Stimulated activated CD4-positive, alpha-beta T cell treated with anti-CD3 and anti-CD28 coated beads, Interleukin-1b, Interleukin-23, amount 100 ng/mL, for 24 hours (primary cell): Measurements from ENCODE around the gene PACSIN2.
"Not testable (repeated sequence)": the region's sequence is repeated elsewhere in the genome, so short reads cannot be mapped to it uniquely, and the experiment has no call there.

Experiments used
- DNase-seq, 4 experiments: peaks; one replicate each; pipeline ENCODE4 v3.0.0-alpha.2; 2020; ENCODE audit warnings: low read depth in 4 of 4, low spot score in 1 of 4

The PACSIN2 gene

GRCh38 chr22:42928969-42929837 is 85.7 kb downstream of the PACSIN2 start:
- no peak for DNase-seq

DNA sequence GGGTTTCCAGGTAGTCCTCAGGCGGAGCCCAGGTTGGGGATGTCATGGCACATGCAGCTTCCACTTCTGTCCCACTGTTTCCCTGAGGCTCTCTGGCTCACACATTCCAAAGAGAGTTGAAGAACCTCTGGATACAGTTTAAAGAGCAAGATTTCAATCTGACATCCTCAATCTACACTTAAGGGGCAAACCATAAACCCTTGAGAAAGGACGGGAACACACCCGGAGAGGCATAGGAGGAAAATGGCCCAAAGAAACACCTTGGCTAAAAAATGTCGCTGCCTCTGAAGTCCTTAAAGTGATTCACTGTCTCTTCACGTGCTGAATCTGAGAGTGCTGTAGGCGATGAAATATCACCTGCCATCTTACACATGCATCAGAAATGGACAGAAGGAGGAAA is 87.0 kb downstream of the PACSIN2 start:
- no peak for DNase-seq

DNA sequence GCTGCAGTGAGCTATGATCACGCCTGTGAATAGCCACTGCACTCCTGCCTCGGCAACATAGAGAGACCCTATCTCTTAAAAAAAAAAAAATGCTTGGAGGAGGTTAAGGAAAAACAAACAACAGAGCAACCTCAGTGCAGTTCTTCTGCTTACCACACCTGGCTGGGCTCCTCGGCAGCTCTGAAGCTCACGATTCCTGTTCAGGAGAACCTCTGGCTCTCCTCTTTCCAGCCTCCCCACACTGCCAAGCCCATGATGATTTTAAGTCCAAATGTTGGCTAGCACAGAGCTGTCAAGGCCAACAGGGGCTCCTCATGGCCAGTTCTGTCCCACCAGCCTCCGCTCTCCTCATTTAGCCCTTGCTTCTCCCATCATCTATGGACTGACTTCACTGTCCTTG is 88.2 kb downstream of the PACSIN2 start:
- no peak for DNase-seq

- no peak for DNase-seq
These were observed 88.8 kb downstream of the PACSIN2 start for GRCh38 chr22:42926104-42926503.

DNA sequence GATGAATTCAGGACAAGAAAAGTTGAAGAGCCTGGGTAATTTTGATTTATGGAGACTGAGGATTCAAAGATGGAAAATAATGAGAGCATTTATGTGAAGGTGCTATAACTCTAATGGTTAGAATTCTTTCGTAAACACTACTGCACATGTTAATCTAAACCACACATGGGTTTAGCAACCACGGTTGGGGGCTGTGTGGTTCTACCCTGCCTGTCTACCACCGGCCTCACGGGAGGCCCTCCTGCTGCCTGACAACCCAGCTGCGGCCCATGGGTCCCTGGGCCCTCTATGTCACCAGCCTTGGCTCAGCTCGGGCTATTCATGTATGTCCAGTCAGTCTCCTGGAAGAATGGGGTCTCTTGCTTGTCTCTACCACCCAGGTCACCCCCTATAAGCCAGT is 89.4 kb downstream of the PACSIN2 start:
- DNase-seq: no peak

DNA sequence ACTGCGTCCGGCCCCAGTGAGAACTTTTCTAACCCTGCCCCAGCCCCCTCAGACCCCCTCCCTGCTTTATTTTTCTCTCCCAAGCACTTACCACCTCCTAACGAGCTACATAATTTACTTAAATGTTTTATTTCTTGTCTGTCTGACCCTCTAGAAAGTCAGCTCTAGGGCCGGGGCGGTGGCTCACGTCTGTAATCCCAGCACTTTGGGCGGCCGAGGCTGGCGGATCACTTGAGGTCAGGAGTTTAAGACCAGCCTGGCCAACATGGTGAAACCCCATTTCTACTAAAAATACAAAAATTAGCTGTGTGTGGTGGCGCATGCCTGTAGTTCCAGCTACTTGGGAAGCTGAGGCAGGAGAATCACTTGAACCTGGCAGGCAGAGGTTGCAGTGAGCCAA is 89.9 kb downstream of the PACSIN2 start:
- DNase-seq: not testable (repeated sequence)

DNA sequence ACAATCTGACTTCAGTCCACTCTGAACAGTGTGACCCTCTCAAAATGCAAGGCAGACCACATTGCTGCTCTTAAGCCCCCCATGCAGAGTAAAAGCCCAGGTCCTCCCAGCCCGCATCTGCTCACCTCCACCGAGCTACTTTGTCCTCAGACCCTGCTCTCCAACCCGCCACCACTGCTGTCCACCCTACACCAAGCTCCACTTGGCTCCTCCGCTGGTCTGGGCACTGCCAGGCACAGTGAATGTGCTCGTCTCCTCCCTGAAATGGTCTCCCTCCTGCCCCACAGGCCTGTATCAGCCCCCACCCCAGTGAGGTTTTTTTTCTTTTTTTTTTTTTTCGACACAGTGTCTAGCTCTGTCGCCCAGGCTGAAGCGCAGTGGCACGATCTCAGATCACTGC is 90.5 kb downstream of the PACSIN2 start:
- no peak for DNase-seq

DNA sequence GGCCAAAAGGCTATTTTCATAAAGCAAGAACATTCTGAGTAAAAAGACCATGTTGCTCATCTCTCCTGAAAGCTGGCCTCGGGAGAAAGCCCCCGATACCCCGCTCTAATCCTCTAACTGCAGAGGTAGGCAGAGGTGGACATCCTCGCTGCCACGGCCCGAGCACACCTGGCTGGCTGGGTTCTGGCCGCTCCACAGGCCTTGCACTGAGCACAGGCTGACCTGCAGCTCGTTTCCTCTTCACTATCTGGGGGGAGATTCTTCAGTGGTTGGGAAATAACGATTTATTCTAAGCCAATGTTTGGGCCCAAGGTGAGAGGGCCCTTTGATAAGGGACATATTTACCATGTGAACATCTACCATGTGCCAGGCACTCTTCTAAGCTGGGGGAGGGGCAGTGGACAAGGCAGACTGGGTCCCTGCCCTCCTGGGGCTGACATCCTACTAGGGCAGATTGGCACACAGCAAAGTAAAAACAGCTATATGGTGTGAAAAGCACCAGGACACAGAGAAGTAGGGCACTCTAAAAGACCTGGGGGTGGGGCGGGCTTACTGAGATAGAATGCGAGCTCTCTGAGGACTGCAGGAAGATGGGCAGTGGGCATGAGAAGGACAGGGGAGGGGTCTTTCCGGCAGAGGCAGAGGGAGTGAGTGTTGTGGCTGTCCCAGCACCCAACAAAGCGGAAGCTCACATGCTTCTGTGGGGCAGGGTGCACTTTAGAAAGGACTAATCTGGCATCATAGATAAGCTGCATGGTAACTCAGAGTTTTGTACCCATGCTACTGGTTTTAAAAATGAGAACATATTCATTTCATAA is 92.4 kb downstream of the PACSIN2 start:
- no peak for DNase-seq

DNA sequence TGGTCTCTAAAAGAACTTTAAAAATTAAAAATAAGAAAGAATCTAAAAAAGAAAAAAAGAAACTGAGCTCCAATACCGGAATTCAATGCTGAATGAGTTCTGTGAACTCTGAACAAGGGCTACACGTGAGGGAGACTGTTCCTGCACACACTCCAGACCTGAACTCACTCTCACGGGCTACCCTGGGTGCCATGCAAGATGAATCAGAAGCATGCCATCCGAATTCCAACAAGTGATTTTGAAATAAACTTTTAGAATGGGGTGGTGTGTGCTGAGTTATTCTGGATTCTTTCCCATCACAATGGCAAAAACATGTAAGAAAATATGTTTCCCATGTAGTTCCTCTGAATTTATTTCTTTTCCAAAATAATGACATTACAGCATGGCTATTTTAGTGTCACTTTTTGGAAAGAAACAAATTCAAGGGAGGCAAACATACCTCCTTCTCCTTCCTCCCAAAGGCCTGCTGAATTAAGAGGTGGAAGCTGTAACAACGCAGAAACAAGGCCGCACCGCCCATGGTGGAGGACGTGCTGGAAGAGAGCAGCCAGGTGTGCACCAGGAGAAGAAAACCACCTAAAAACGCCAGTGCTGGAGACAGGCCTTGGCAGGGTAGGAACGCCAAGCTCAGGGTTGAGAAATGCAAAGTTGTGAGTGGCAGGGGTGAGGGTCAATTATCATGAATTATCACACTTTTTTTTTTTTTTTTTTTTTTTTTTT is 94.7 kb downstream of the PACSIN2 start:
- DNase-seq: no peak

- no peak for DNase-seq
These were observed 95.8 kb downstream of the PACSIN2 start for GRCh38 chr22:42919199-42919598.

DNA sequence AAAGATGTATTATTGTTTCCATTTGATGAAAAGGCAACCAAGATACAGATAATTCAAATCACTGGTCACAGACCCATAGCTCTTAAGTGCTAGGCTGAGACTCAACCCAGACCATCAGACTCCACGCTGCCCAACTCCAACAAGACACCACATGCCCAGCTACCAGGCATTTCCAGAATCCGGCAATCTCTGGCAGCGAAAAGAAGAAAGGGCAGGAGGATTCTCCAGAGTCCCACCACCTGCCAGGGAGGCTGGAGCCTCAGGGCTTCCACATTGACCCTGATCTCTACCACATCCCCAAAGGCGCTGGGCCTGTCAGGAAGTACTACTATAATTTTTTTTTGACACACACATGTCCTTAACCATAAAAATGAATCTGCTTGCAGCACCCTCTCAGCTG is 96.4 kb downstream of the PACSIN2 start:
- no peak for DNase-seq

GRCh38 chr22:42917358-42917757 is 97.6 kb downstream of the PACSIN2 start:
- not testable (repeated sequence) for DNase-seq

DNA sequence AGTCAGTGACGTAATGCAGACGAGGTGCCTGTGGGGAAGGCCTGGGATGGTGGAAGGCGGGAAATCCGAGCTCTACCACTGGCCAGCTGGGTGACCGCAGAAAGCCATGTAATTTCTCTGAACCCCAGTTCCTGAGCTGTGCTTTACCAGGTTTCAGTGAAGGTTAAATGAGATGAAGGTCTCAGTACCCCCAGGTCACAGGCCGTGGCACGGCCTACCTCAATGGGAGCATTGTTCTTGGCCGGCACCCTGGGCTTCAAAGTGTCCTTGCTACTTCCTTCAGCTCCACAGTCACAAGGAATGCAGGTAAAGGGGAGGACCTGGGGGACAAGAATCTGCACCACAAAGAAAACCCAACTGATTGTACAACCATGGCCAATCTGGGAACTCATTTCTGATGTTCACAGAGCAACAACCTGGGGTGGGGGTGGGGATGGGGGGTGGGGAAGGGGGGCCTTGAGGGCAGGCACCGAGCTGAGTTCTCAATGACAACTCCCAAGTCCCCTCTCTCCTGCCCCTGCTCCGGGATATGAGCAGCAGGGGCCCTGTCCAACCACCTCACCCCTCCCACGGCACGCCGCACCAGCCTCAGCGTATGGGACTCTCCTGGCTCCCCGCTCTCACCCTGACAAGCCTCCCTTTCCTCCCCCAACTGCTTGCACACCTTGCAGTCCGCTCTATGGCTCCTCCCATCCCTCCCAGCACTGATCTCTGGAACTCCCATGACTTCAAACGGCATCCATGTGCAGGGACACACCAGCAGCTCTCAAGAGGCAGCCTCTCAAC is 98.8 kb downstream of the PACSIN2 start:
- DNase-seq: no peak

DNA sequence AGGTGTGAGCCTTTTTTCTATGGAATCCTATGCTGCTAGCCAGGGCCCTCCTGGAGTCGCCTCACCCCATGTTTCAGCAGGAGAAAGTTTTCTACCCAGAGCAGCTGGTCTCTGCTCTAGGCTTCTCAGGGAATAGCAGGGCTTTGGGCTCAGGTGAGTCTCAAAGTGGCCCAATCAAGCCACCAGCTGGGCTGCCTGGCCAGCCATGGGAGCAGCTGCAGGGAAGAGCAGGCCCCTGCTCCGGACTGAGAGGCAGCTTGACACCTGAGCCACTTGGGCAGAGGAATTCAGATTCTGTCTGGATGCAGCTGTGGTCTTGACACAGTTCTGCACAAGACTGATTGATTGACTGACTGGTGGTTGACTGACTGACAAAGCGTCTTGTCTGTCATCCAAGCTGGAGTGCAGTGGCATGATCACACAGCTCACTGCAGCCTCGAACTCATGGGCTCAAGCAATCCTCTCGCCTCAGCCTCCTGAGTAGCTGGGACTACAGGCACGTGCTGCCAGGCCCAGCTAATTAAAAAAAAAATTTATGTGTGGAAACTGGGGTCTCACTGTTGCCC is 100.4 kb downstream of the PACSIN2 start:
- no peak for DNase-seq

DNA sequence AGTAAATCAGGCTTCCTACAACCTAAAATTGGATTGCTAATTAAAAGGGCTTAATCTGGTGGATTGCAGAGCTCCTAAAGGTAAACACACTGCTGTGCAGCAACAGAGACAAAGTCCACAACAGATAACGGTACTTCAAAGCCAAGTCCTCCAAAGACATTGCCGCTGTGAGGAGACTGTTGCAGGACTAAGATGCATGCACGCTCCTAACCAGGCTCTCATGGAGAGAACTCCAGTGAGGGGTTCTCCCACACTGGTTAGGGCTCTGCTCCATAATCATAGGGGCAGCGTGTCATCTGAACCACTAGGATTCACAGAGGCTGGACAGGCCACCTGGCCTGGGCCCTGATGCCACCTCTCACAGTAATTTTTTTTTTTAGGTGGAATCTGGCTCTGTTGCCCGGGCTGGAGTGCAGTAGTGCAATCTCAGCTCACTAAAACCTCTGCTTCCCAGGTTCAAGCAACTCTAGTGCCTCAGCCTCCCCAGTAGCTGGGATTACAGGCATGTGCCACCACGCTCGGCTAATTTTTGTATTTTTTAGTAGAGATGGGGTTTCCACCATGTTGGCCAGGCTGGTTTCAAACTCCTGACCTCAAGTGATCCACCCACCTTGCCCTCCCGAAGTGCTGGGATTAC is 101.0 kb downstream of the PACSIN2 start:
- DNase-seq: no peak

GRCh38 chr22:42912059-42912458 is 102.9 kb downstream of the PACSIN2 start:
- no peak for DNase-seq

DNA sequence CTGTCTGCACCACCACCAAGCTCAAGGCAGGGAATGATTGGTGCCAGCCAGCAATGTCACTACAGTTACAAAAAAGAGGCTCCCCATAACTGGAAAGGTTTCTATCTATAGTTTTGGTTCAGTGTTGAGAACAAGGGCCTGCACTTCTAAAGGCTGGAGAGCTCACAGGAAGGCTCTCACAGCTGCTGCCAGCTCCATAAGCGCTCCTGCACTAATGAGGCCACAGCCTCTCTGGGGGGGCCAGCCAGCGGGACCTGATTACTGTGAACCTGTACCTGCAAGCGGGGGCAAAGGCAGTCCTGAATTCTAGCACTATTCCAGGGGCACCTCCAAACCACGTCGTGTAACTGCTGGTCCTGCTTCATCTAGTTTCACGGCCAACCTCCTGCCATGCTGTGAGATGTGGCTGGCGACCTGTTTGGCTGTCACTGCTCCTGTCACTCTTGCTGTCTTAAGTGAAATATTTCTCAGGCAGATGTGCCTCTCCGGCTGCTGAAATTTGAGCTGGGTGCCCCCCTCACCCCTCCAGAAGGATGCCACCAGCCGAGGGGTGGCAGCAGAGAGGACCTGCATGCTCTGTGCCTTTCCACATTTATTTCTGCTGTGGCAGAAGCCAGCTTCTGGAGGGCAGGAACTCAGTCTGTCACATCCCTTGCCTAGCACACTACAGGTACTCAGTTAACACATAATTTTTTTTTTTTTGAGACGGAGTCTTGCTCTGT is 104.6 kb downstream of the PACSIN2 start:
- DNase-seq: no peak

DNA sequence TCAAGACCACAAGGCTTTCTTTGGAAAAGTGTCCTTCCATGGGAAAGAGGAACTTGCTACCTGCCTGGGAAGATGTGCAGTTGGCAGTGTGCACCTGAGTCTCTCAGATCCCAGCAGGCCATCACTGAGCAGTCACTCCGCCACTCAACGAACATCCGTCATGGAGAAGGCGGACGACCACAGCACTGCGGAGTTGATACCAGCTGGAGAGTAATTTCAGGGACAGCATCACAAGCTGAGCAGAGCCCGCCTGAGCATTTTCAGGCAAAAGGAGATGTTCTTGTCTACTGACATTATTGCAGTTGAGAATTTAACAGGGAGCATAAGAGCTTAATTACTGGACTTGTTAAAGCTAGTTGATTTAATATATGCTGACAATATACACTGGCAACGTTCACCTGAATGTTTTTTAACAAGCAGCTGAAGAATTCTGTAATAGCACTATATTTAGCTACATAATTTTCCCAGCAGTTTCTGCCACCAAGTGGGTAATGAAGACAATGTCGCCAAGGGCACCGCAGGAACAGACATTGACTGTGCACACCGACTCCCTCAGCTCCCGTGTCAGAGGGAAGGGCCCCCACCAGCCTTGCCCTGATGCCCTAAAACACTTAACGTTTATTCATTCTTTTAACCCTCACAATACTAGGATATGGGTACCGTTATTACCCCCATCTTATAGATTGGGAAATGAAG is 105.4 kb downstream of the PACSIN2 start:
- no peak for DNase-seq

DNA sequence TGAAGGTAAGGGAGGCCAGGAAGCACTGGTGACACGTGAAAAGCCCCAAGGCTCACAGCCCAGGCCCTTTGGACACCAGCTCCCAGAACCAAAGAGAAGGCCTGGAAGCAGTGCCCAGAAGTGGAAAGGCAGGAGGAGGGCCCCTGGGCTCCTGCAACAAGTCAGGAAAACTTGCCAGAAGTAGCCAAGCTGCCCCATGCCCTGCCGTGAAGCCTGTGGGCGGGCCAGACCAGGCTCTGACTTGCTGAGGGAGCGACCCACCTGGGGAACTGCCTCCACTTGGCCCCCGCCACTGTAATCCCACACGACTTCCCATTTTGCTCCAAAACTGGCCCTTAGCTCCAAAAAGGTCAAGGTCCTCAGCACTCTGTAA is 106.6 kb downstream of the PACSIN2 start:
- DNase-seq: no peak
